HL-60 (cell line): ENCODE results near the gene CCNYL1.
"Not testable (repeated sequence)": the region's sequence is repeated elsewhere in the genome, so short reads cannot be mapped to it uniquely, and the experiment has no call there.

ENCODE experiments used
- DNase-seq, 2 experiments: peaks; one replicate each; pipeline ENCODE4 v3.0.0-alpha.2; 2010 to 2020; ENCODE audit warnings: low read depth in 1 of 2, low spot score in 1 of 2
- H3K27ac ChIP-seq: fragments of 250-450 bp; sonication (Bioruptor Pico); replicated peaks from 2 replicates; pipeline ENCODE4 v1.5.1; 2020; ENCODE audit warnings: mild to moderate bottlenecking, moderate library complexity
- H3K27me3 ChIP-seq: fragments of 250-450 bp; sonication (Bioruptor Pico); 2 replicates; pipeline ENCODE4 v1.5.1; 2021; ENCODE audit warnings: mild to moderate bottlenecking, moderate library complexity; ENCODE audit not compliant: insufficient read depth, poor library complexity, severe bottlenecking
- H3K4me3 ChIP-seq: replicated peaks from 2 replicates; pipeline ENCODE4 v1.5.1; 2011; ENCODE audit warnings: mild to moderate bottlenecking, control low read depth, low read length; ENCODE audit not compliant: insufficient read depth
- GABPA ChIP-seq: IDR thresholded peaks from 2 replicates; pipeline ENCODE4 v1.6.1; 2012; ENCODE audit warnings: low read depth
- POLR2AphosphoS5 ChIP-seq: IDR thresholded peaks from 2 replicates; pipeline ENCODE4 v1.6.1; 2012; ENCODE audit warnings: low read depth
- SPI1 ChIP-seq: IDR thresholded peaks from 2 replicates; pipeline ENCODE4 v1.6.1; 2012; ENCODE audit warnings: low read depth, mild to moderate bottlenecking, borderline replicate concordance
- TF ChIP-seq, protein P1 (sequence below): IDR thresholded peaks from one replicate; pipeline ENCODE4 v1.5.1; 2011; ENCODE audit warnings: low read length, control low read depth, inconsistent platforms; ENCODE audit not compliant: insufficient read depth
- TF ChIP-seq, protein P2 (sequence below): IDR thresholded peaks from 2 replicates; pipeline ENCODE4 v1.6.1; 2012; ENCODE audit warnings: low read depth; ENCODE audit not compliant: insufficient replicate concordance

Gene CCNYL1

DNA sequence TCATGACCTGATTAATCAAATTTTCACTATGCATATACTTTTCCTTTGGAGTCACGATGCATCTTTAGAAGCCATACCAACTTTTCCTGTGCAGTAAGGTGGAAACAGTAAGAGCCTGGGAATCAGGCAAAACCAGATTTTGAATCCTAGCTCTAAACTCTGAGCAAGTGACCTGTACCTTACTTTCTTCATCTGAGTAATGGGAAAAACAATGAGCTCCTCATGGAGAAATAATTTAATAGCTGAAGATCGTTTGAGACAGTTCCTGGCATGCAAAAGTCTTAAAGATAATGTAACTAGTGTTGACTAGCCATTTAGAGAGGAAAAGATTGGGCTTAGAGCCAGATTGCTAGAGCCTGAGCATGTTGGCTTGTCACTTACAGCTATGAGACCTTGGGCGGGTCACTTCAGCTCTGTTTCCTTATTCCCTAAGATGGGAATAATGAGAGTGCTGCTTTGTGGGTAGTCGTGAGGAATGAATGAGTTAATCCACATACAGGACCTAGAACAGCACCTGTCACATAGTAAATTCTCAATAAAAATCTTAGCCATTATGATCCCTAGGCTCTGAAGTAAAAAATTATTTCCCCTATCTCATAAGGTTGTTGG is 17.7 kb upstream of the CCNYL1 start:
- Histone ChIP-seq H3K27ac (no peak overlapping the region), H3K27me3 (no peaks in the 10 kb centered on the region), H3K4me3 (no peak overlapping the region)
- TF ChIP-seq, protein P1, sequence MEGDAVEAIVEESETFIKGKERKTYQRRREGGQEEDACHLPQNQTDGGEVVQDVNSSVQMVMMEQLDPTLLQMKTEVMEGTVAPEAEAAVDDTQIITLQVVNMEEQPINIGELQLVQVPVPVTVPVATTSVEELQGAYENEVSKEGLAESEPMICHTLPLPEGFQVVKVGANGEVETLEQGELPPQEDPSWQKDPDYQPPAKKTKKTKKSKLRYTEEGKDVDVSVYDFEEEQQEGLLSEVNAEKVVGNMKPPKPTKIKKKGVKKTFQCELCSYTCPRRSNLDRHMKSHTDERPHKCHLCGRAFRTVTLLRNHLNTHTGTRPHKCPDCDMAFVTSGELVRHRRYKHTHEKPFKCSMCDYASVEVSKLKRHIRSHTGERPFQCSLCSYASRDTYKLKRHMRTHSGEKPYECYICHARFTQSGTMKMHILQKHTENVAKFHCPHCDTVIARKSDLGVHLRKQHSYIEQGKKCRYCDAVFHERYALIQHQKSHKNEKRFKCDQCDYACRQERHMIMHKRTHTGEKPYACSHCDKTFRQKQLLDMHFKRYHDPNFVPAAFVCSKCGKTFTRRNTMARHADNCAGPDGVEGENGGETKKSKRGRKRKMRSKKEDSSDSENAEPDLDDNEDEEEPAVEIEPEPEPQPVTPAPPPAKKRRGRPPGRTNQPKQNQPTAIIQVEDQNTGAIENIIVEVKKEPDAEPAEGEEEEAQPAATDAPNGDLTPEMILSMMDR = no peak
- TF ChIP-seq, protein P2, sequence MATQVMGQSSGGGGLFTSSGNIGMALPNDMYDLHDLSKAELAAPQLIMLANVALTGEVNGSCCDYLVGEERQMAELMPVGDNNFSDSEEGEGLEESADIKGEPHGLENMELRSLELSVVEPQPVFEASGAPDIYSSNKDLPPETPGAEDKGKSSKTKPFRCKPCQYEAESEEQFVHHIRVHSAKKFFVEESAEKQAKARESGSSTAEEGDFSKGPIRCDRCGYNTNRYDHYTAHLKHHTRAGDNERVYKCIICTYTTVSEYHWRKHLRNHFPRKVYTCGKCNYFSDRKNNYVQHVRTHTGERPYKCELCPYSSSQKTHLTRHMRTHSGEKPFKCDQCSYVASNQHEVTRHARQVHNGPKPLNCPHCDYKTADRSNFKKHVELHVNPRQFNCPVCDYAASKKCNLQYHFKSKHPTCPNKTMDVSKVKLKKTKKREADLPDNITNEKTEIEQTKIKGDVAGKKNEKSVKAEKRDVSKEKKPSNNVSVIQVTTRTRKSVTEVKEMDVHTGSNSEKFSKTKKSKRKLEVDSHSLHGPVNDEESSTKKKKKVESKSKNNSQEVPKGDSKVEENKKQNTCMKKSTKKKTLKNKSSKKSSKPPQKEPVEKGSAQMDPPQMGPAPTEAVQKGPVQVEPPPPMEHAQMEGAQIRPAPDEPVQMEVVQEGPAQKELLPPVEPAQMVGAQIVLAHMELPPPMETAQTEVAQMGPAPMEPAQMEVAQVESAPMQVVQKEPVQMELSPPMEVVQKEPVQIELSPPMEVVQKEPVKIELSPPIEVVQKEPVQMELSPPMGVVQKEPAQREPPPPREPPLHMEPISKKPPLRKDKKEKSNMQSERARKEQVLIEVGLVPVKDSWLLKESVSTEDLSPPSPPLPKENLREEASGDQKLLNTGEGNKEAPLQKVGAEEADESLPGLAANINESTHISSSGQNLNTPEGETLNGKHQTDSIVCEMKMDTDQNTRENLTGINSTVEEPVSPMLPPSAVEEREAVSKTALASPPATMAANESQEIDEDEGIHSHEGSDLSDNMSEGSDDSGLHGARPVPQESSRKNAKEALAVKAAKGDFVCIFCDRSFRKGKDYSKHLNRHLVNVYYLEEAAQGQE = no peak
- TF ChIP-seq SPI1 (no peak), GABPA (no peak), POLR2AphosphoS5 (no peak)
- no peak for DNase-seq

DNA sequence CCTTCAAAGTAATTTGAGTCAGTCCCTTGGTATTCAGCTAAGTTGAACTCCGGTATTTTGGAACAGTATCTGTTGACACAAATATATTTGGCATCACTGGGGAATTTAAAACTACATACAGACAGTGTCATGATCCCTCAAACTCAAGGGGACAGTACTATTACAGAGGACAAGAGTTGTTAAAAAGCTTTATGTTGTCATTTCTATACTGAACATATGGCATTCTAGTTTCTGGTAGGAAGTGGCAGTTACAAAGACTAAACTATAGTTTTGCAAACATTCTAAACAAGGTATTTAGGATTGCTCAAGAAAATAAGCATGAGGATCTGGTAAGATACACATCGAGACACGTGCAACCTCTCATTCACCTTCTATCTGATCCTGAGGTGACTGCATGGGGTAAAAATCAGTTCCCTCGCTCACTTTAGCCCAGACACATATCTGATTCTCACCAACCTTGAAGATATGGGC is 16.6 kb upstream of the CCNYL1 start:
- no peak overlapping the region for H3K27ac ChIP-seq
- TF ChIP-seq, protein P2 = no peak
- TF ChIP-seq SPI1 = no peak
- TF ChIP-seq GABPA = no peak
- TF ChIP-seq, protein P1 = no peak
- TF ChIP-seq POLR2AphosphoS5 = no peak
- no peak overlapping the region for H3K4me3 ChIP-seq
- no peaks in the 10 kb centered on the region for H3K27me3 ChIP-seq
- DNase-seq = no peak

DNA sequence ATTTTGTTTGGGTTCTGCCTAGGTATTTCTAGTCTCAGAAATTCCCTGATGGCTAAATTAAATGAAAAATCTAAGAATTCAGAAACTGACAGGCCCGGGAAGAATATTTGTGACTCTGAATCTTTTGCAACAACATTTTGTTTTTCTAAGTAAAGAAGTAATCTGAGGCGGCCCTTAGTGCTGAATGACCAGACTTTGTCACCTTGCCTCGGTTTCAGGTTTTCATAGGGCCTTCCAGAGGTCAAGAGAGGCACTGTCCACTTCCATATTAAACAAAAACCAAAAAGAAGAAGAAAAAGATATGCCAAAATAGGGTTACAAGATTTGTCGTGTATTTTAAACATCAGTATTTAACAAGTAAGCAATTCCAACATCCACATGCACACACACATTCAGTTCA is 16.1 kb upstream of the CCNYL1 start:
- DNase-seq = no peak
- H3K27ac ChIP-seq = no peak overlapping the region
- TF ChIP-seq SPI1 (no peak), GABPA (no peak), POLR2AphosphoS5 (no peak)
- TF ChIP-seq, protein P2 = no peak
- TF ChIP-seq, protein P1 = no peak
- no peaks in the 10 kb centered on the region for H3K27me3 ChIP-seq
- no peak overlapping the region for H3K4me3 ChIP-seq

DNA sequence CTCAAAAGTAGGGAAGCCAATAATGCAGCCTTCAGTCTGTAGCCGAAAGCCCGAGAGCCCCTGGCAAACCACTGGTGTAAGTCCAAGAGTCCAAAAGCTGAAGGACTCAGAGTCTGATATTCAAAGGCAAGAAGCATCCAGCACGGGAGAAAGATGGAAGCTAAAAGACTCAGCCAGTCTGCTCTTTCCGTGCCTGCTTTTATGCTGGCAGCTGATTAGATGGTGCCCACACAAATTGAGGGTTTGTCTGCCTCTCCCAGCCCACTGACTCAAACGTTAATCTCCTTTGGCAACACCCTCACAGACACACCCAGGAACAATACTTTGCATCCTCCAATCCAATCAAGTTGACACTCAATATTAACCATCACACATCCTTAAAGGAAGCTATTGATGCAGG is 14.5 kb upstream of the CCNYL1 start:
- DNase-seq, H3K4me3 ChIP-seq, H3K27ac ChIP-seq, H3K27me3 ChIP-seq: not testable (repeated sequence)
